AG08396 (cell line): Measurements from ENCODE around the gene DOCK4.

Experiments used
- DNase-seq: peaks from one replicate; pipeline ENCODE4 v3.0.0; 2012; ENCODE audit warnings: low spot score, mixed read lengths

The DOCK4 gene

GRCh38 chr7:111734954-111735660 is 471.1 kb downstream of the DOCK4 start:
- no peak for DNase-seq

DNA sequence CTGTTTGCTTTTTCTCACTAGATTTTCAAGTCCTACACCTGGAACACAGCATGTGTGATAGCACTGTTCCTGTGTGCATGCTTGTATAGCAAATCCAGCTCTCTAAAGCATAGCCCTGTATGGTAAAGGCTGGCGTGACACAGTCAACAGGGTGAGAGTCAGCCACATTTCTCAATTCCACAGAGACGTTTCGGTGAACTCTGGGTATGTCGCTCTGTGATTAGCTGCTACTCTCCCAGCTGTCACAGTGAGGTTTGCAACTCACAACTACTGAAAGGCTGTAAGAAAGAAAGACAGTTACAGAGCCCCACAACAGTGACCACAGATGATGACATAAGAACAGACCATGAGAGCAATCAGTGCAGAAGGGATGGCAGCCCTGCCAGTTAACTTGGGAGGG is 473.3 kb downstream of the DOCK4 start:
- no peak for DNase-seq

- peak; percentile 41 for DNase-seq
These were observed 475.5 kb downstream of the DOCK4 start for GRCh38 chr7:111730476-111731300.

- DNase-seq, result no peak
These were observed 476.1 kb downstream of the DOCK4 start for GRCh38 chr7:111730057-111730456.

GRCh38 chr7:111729483-111729882 is 476.7 kb downstream of the DOCK4 start:
- no peak for DNase-seq

DNA sequence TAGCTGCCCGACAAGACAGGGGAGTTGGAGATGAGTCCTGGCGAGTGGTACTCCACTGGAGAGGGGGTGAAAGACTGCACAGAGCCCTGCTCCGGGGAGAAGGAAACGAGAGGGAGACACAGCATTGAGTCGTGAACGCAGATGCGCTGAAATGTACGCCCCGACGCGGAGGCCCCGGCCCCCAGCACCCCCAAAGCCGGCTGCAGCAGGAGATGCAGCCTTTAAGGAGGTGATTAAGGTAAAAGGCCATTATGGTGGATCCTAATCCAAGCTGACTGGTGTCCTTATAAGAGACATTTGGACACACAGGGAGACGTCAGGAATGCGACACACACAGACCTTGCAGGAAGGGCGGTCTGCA is 477.6 kb downstream of the DOCK4 start:
- no peak for DNase-seq

DNA sequence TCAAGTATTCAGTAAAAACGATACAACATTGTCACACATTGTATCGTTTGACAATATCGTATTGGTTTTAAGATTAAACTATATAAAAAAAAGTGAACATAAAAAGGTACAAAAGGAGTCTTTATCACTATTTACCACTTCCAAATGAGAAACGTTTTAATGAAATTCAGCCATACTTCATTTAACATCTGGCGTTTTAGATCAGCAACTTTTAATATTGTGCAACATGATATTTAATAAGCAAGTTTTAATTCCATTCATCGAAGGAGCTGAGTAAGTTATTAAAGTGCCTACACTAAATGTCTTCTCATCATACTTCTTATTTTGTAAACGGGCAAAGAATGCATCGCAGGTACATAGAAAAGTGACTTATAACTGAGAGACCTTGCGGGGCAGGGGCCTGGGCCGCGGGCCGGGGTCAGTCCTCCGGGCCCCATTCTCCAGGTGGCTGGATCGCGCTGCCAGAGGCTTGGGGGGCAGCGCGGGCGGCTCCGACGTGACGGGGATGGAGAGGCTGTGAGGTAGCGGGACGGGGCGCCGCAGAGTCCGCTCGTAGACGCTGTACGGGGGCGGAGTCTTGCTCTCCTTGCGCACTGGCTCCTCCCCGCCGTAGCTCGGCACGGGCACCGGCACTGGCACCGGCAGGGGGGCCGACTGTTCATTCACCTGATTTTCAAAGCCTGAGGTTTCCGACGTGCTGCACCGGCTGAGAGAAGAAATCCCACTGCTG is 478.1 kb downstream of the DOCK4 start:
- DNase-seq, result no peak

GRCh38 chr7:111718886-111719285 is 487.3 kb downstream of the DOCK4 start:
- no peak for DNase-seq

GRCh38 chr7:111711426-111712065 is 494.7 kb downstream of the DOCK4 start:
- no peak for DNase-seq

DNA sequence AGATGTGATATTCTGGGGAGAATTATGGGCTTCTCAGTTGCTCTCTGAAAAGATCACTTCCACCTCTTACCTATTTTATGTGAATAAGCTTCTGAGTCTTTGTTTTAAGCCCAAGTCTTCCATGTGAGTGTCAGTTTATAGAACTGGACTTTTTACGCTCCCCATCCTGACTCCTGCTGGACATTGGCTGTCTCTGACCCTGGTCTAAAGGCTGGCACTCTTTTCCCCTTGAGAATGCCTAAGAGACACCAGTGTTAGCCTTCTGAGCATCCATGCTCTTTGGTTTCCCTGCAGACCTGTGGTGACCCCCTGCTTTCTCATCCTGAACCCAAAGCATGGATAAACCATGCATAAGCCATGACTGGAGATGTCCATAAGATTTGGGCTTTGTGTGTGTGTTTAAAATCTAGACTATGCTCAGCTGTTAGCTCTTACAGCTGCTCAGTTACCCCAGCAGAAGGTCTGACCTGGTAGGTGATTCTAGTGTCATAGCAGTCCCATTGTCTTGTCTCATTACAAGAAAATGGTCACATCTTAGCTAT is 495.3 kb downstream of the DOCK4 start:
- DNase-seq, result no peak

GRCh38 chr7:111708072-111708471 is 498.1 kb downstream of the DOCK4 start:
- DNase-seq, result no peak

- no peak for DNase-seq
These were observed 500.4 kb downstream of the DOCK4 start for GRCh38 chr7:111705807-111706206.

GRCh38 chr7:111697771-111698170 is 508.4 kb downstream of the DOCK4 start:
- no peak for DNase-seq

DNA sequence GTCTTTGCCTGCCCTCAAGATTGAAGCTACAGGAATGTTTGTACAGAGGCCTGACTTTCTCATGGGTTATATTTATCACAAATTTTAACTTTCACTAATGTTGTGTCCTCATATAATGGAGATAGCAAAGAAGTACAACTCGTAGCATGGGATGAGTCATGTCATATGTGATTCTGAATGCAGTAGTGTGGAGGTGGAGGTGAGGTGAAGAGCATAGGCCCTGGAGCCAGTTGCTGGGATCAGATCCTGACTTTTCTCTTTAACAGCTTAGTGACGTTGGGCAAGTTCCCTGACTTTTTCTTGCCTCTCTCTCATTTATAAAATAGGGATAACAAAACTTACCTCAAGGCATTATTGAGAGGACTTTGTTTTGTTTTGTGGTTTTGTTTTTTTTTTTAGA is 511.8 kb downstream of the DOCK4 start:
- DNase-seq, result no peak

DNA sequence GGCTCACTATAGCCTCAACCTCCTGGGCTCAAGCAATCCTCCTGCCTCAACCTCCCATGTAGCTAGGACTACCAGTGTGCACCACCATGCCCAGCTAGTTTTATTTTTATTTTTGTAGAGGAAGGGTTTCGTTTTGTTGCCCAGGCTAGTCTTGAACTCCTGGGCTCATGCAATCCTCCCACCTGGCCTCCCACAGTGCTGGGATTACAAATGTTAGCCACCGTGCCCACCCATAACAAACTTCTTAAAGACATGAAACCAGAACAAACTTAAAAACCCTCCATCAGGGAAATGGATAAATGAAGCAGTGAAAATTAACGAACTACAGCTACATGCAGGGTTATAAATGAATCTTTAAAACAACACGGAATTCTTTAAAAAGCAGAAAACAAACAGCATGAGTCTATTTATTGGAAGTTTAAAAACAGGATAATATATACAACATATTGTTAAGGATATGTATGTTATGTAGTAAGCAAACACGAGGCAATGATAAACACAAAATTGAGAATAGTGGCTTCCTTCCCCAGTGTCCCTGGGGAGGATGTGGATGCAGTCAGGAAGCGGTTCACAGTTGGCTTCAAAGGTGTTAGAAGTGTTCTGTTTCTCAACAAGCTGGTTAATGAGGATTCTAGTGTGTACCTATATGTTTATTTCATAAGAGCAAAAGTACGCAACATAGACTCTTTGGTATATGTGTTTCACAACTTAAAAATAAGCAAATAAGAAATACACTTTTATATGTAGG is 515.7 kb downstream of the DOCK4 start:
- no peak for DNase-seq

GRCh38 chr7:111685349-111685748 is 520.9 kb downstream of the DOCK4 start:
- no peak for DNase-seq

DNA sequence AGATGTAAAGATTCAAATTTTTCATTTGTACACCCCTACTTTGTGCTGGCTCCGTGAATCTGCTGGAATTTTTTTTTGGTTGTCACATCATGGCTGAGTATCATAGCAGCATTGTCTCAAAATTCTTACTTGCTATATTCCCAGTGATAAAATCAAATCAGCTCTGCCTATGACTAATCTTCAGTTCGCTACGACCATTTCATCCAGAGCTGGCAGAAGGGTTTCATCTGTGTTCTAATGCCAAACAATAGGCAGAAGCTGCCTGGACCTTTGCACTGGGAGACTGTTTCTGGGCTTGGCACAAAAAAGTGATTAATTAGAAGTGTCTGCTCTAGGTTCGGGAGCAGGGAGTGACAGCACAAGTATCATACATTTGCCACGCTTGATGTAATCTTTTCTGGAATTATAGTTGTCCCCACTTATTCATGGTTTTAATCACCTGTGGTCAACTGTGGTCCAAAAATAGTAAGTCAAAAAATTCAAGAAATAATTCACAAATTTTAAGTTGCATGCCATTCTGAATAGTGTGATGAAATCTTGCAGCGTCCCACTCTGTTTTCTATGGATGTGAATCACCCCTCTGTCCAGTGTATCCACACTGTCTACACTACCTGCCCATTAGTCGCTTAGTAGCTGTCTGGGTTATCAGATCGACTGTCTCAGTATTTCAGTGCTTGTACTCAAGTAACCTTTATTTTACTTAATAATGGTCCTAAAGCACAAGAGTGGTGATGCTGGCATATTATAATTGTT is 523.4 kb downstream of the DOCK4 start:
- DNase-seq, result no peak

DNA sequence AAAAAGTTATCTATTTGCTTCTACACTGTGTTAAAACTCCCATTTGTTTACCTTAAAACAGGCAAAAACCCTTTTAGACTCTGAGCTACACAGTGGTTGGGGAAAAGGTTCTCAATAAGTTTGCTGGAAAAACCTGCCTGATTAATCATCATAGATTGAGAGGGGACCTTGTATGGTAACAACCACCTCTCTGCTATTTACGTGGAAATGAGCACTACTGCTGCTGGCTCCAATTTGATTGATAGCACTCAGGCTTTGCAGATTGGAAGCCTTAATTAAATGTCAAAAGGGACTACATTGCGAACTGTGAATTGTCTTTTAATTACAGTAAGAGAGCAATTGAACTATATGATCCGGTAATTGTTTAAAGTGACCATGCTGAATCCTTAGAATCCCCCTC is 525.0 kb downstream of the DOCK4 start:
- DNase-seq, result no peak

- no peak for DNase-seq
These were observed 527.2 kb downstream of the DOCK4 start for GRCh38 chr7:111678986-111679385.

- DNase-seq, result no peak
These were observed 527.9 kb downstream of the DOCK4 start for GRCh38 chr7:111678281-111678680.

- no peak for DNase-seq
These were observed 528.4 kb downstream of the DOCK4 start for GRCh38 chr7:111677848-111678247.
